Body of pancreas (tissue), 4 donors: ENCODE measurements around the gene POU5F2. TPM values are rescaled to one million over a fixed set of nuclear protein-coding genes. Genes with fewer than 3 reads are reported as not detected.

Experiments
- ATAC-seq: fragments of 150-250 bp; one replicate; pipeline ENCODE4 v1.9.1; 2016
- DNase-seq, 4 donors: peaks; one replicate each; pipeline ENCODE4 v3.0.0-alpha.2; 2019
- H3K27ac ChIP-seq, 4 donors: fragments of 200-600 bp; sonication (generic); 1 replicate in 3 of 4; 2 replicates in 1 of 4; pipeline versions ENCODE4 v1.5.1 to v1.6.1; 2016 to 2019; ENCODE audit warnings: mild to moderate bottlenecking in 1 of 4, mixed read lengths in 1 of 4, moderate library complexity in 1 of 4
- H3K27me3 ChIP-seq, 2 donors: fragments of 200-600 bp; sonication (generic); one replicate each; pipeline ENCODE4 v1.6.0; 2016; ENCODE audit warnings: mild to moderate bottlenecking in 1 of 2
- H3K36me3 ChIP-seq, 2 donors: fragments of 200-600 bp; sonication (generic); replicated peaks in 1 of 2; 2 replicates each; pipeline ENCODE4 v1.5.1; 2016; ENCODE audit warnings: low read depth in 2 of 2; ENCODE audit not compliant: insufficient read depth in 1 of 2
- H3K4me1 ChIP-seq: fragments of 200-600 bp; sonication (generic); one replicate; pipeline ENCODE4 v1.6.0; 2016
- H3K4me3 ChIP-seq, 2 donors: fragments of 200-600 bp; sonication (generic); 1 replicate in 1 of 2; 2 replicates in 1 of 2; pipeline ENCODE4 v1.5.1; 2016 to 2019
- H3K9me3 ChIP-seq, 3 donors: fragments of 200-600 bp; sonication (generic); 1 replicate in 2 of 3; 2 replicates in 1 of 3; pipeline ENCODE4 v1.5.1; 2016
- POLR2A ChIP-seq, 3 donors: fragments of 450-650 bp; IDR thresholded peaks; one replicate each; pipeline ENCODE4 v1.6.1; 2016; ENCODE audit warnings: antibody characterized with exemption in 3 of 3, mild to moderate bottlenecking in 2 of 3
- WGBS, 2 donors: methylation state at CpG; one replicate each; pipeline ENCODE4 v1.1.5; 2017; 5-methylcytosine and 5-hydroxymethylcytosine counted together
- intact Hi-C: fragments of 100-400 bp; cut with DNase I; formaldehyde crosslinking; loops from one replicate; pipeline ENCODE4 v1.15.1; 2023
- total RNA-seq, 2 donors: library from RNA; depleted of rRNA; stranded (reverse); fragments of >200 nt; gene quantifications; one replicate each; pipeline ENCODE4 v1.1.0, GENCODE V29; 2016
- TF ChIP-seq, protein P1 (sequence below), 7 experiments: fragments of 450-650 bp in 4 of 7; fragments of 200-600 bp in 3 of 7; sonication (generic) in 3 of 7; IDR thresholded peaks; one replicate each; pipeline ENCODE4 v1.5.1; 2016 to 2019; ENCODE audit warnings: antibody characterized with exemption in 7 of 7

The POU5F2 gene
- total RNA-seq, 2 donors from 2014 or later = 5.2 to 5.3 TPM

GRCh38 chr5:93748875-93749397 is 7.5 kb upstream of the POU5F2 start:
- intact Hi-C loops = no loop called here
- Histone ChIP-seq H3K4me1 (no peaks in the 10 kb centered on the region), H3K36me3 (no peaks in the 10 kb centered on the region), H3K27ac (no peak overlapping the region), H3K27me3 (no peaks in the 10 kb centered on the region), H3K4me3 (no peak overlapping the region), H3K9me3 (no peaks in the 10 kb centered on the region)
- WGBS, 2 donors = 91 to 94% methylated on average over 1 of the region's 1 CpG
- TF ChIP-seq, protein P1, sequence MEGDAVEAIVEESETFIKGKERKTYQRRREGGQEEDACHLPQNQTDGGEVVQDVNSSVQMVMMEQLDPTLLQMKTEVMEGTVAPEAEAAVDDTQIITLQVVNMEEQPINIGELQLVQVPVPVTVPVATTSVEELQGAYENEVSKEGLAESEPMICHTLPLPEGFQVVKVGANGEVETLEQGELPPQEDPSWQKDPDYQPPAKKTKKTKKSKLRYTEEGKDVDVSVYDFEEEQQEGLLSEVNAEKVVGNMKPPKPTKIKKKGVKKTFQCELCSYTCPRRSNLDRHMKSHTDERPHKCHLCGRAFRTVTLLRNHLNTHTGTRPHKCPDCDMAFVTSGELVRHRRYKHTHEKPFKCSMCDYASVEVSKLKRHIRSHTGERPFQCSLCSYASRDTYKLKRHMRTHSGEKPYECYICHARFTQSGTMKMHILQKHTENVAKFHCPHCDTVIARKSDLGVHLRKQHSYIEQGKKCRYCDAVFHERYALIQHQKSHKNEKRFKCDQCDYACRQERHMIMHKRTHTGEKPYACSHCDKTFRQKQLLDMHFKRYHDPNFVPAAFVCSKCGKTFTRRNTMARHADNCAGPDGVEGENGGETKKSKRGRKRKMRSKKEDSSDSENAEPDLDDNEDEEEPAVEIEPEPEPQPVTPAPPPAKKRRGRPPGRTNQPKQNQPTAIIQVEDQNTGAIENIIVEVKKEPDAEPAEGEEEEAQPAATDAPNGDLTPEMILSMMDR (IDR thresholded peaks at IDR 0.05) = no peak
- no peak for TF ChIP-seq POLR2A (IDR thresholded peaks at IDR 0.05)
- ATAC-seq (no peak), DNase-seq (no peak)

GRCh38 chr5:93746406-93747056 is 5.1 kb upstream of the POU5F2 start:
- TF ChIP-seq, protein P1 (IDR thresholded peaks at IDR 0.05) = no peak
- no peak for TF ChIP-seq POLR2A (IDR thresholded peaks at IDR 0.05)
- no peaks in the 10 kb centered on the region for H3K27me3 ChIP-seq
- DNase-seq = no peak
- H3K36me3 ChIP-seq = no peaks in the 10 kb centered on the region
- ATAC-seq = no peak
- no peaks in the 10 kb centered on the region for H3K4me1 ChIP-seq
- no peak overlapping the region for H3K4me3 ChIP-seq
- intact Hi-C loops = no loop called here
- no peaks in the 10 kb centered on the region for H3K9me3 ChIP-seq
- no peak overlapping the region for H3K27ac ChIP-seq

- Histone ChIP-seq H3K27me3 (no peaks in the 10 kb centered on the region), H3K27ac (no peak overlapping the region), H3K9me3 (no peaks in the 10 kb centered on the region), H3K36me3 (no peaks in the 10 kb centered on the region), H3K4me1 (no peaks in the 10 kb centered on the region), H3K4me3 (no peak overlapping the region)
- 93 to 94% methylated on average over 2 of the region's 2 CpGs for WGBS, 2 donors
- no peak for ATAC-seq
- intact Hi-C loops = no loop called here
- no peak for DNase-seq
- no peak for TF ChIP-seq POLR2A (IDR thresholded peaks at IDR 0.05)
- TF ChIP-seq, protein P1 (IDR thresholded peaks at IDR 0.05) = no peak
These were observed 5.1 kb downstream of the POU5F2 start for GRCh38 chr5:93736284-93736683.

- DNase-seq = no peak
- WGBS, 2 donors = 83 to 93% methylated on average over 1 of the region's 1 CpG
- H3K4me3 ChIP-seq = no peak overlapping the region
- H3K36me3 ChIP-seq = no peaks in the 10 kb centered on the region
- intact Hi-C loops = no loop called here
- ATAC-seq = no peak
- TF ChIP-seq, protein P1 (IDR thresholded peaks at IDR 0.05) = no peak
- no peak for TF ChIP-seq POLR2A (IDR thresholded peaks at IDR 0.05)
- no peaks in the 10 kb centered on the region for H3K27me3 ChIP-seq
- H3K27ac ChIP-seq = no peak overlapping the region
- H3K9me3 ChIP-seq = no peaks in the 10 kb centered on the region
- no peaks in the 10 kb centered on the region for H3K4me1 ChIP-seq
These were observed 6.0 kb downstream of the POU5F2 start for GRCh38 chr5:93735378-93735777.

- DNase-seq (no peak), ATAC-seq (no peak)
- Histone ChIP-seq H3K4me3 (no peak overlapping the region), H3K4me1 (no peaks in the 10 kb centered on the region), H3K36me3 (no peaks in the 10 kb centered on the region), H3K27ac (no peak overlapping the region), H3K27me3 (no peaks in the 10 kb centered on the region), H3K9me3 (no peaks in the 10 kb centered on the region)
- 94 to 97% methylated on average over 3 of the region's 3 CpGs for WGBS, 2 donors
- TF ChIP-seq, protein P1 (IDR thresholded peaks at IDR 0.05) = no peak
- TF ChIP-seq POLR2A (IDR thresholded peaks at IDR 0.05) = no peak
- intact Hi-C loops = no loop called here
These were observed 9.4 kb downstream of the POU5F2 start for GRCh38 chr5:93731987-93732386.
